NCI-H2171 treated with DMSO at 0.1 percent for 48 hours (cell line): Measurements from ENCODE around the gene TDG.
A peak's percentile ranks its signal among the peaks of the same experiment; 100 is the strongest.

Source experiments
- DNase-seq: peaks from one replicate; lab custom pipeline; 2025; lab: John Stamatoyannopoulos, UW

The TDG gene

GRCh38 chr12:103965590-103966504 lies at the start of gene TDG:
Gene TDG, plus strand, starts transcription at chr12:103965872. Its CDS starts 166 bp downstream, at chr12:103966038.
- DNase-seq, result peak; percentile 99

GRCh38 chr12:103917873-103918272 lies 47.8 kb upstream of the TDG start:
- no peak for DNase-seq

GRCh38 chr12:103924761-103925641 lies 40.7 kb upstream of the TDG start:
- peak; percentile 10 for DNase-seq

GRCh38 chr12:103928682-103929045 lies 37.0 kb upstream of the TDG start:
- no peak for DNase-seq

- peak; percentile 97 for DNase-seq
Observed at GRCh38 chr12:103929046-103929783, 36.5 kb upstream of the TDG start.

GRCh38 chr12:103929784-103930033 lies 36.0 kb upstream of the TDG start:
- no peak for DNase-seq

GRCh38 chr12:103930034-103930786 lies 35.5 kb upstream of the TDG start, which contains the start of gene HSP90B1:
Gene HSP90B1, plus strand, starts transcription at chr12:103930410. Its CDS starts 106 bp downstream, at chr12:103930516.
- DNase-seq, result peak; percentile 100

GRCh38 chr12:103930787-103931735 lies 34.6 kb upstream of the TDG start:
- DNase-seq, result no peak

- no peak for DNase-seq
Observed at GRCh38 chr12:103933237-103933636, 32.4 kb upstream of the TDG start.

GRCh38 chr12:103936679-103937078 lies 29.0 kb upstream of the TDG start:
- DNase-seq, result no peak

- DNase-seq, result no peak
Observed at GRCh38 chr12:103944964-103945363, 20.7 kb upstream of the TDG start.

- DNase-seq, result no peak
Observed at GRCh38 chr12:103947871-103948555, 17.7 kb upstream of the TDG start.

GRCh38 chr12:103948746-103949406 lies 16.8 kb upstream of the TDG start:
- no peak for DNase-seq

- DNase-seq, result no peak
Observed at GRCh38 chr12:103952497-103952896, 13.2 kb upstream of the TDG start.

GRCh38 chr12:103955811-103956508 lies 9.7 kb upstream of the TDG start:
- DNase-seq, result no peak

- no peak for DNase-seq
Observed at GRCh38 chr12:103956509-103957027, 9.1 kb upstream of the TDG start.

- DNase-seq, result no peak
Observed at GRCh38 chr12:103957865-103958388, 7.7 kb upstream of the TDG start.

- DNase-seq, result no peak
Observed at GRCh38 chr12:103958621-103959020, 7.1 kb upstream of the TDG start.
